Measurements from ENCODE around the gene PPP4R2.

Gene PPP4R2

DNA sequence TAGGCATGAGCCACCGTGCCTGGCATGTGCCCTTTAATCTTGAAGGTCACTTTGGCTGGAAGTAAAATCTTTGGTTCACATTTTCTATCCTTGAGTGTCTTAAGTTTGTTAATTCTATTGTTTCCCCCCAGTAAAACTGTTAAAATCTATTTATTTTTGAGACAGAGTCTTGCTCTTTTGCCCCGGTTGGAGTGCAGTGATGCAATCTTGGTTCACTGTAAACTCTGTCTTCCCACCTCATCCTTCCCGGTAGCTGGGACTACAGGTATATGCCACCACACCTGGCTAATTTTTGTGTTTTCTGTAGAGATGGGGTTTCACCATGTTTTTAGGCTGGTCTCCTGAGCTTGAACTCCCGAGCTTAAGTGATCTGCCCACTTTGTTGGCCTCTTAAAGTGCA is 7.7 kb downstream of the PPP4R2 start:
- TF ChIP-seq, protein P1, sequence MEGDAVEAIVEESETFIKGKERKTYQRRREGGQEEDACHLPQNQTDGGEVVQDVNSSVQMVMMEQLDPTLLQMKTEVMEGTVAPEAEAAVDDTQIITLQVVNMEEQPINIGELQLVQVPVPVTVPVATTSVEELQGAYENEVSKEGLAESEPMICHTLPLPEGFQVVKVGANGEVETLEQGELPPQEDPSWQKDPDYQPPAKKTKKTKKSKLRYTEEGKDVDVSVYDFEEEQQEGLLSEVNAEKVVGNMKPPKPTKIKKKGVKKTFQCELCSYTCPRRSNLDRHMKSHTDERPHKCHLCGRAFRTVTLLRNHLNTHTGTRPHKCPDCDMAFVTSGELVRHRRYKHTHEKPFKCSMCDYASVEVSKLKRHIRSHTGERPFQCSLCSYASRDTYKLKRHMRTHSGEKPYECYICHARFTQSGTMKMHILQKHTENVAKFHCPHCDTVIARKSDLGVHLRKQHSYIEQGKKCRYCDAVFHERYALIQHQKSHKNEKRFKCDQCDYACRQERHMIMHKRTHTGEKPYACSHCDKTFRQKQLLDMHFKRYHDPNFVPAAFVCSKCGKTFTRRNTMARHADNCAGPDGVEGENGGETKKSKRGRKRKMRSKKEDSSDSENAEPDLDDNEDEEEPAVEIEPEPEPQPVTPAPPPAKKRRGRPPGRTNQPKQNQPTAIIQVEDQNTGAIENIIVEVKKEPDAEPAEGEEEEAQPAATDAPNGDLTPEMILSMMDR (IDR thresholded peaks at IDR 0.05; ENCODE audit: control insufficient read depth, extremely low read depth, insufficient read depth), result no peak
- H3K4me3 ChIP-seq (ENCODE audit: low read depth, low read length), result no peak overlapping the region
- DNase-seq (ENCODE audit: low read depth), result no peak

DNA sequence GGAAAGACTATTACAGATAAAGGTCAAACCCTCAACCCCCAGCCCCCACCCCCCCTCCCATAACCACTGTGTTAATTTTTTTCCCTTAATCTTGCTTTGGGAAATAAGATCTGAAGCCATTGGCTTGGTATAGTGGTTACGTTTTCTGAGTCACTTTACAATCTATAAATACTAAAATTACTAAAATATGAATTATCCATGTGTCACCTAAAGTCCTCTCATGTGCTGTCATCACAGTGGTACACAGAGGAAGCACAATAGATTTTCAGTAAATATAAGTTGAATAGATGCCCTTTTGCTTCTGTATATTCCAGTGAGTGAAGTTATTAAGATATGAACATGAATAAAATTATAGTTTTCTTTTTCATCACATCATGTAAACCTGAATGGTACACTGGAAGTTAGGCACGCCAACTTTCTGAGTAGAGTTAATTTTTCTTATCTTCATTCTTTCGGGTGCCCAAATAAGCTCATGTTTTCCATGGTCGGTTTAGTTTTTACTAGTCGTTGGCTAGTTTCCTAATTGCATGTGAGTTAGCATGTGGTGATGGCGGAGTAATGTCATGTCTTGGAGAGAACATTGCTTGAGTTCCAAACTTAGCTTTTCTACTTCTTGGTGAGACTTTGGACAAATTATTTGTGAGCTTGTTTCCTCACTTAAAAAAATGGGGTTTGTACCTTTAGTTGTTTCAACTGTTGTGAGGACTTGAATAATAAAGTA is 11.5 kb downstream of the PPP4R2 start:
- no peak for DNase-seq (ENCODE audit: low read depth)
- H3K4me3 ChIP-seq (ENCODE audit: low read depth, low read length), result no peak overlapping the region
- TF ChIP-seq, protein P1 (IDR thresholded peaks at IDR 0.05; ENCODE audit: control insufficient read depth, extremely low read depth, insufficient read depth), result no peak

DNA sequence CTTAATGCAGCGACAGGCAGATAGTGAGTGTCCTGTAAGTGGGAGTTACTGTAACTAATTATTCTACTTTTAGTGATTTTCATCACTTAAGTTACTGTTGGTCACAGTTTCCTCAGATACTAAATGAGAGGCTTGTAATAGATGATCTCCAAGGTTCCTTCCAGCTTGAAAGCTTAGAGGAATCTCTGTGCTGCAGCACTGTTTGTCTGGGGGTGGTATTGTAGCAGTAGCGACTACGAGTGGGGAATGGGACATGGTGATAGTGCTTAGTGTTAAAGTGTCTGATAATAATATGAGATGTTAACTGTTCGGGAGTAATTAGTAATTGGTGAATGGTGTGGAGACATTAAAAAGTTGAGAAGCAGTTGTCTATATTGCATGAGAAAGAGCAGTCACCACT is 12.4 kb downstream of the PPP4R2 start:
- TF ChIP-seq, protein P1 (IDR thresholded peaks at IDR 0.05; ENCODE audit: control insufficient read depth, extremely low read depth, insufficient read depth), result no peak
- no peak overlapping the region for H3K4me3 ChIP-seq (ENCODE audit: low read depth, low read length)
- DNase-seq (ENCODE audit: low read depth), result no peak

DNA sequence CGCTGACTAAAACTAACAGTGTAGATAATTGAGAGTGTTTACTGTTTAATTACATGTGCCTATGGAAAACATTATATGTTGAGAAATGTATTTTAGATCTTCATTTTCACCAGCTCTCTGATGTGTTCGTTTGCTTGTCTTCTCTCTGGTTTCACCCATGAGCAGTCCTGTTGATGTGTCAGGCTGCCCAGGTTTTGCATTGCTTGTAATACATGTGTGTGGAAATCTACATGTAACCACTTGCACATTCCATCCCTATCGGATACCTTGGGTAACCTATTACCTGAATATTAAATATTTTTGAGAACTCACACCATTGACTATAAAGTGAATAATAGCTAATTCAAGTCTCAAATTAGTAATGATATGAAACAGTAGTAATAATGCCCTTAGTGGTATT is 13.1 kb downstream of the PPP4R2 start:
- no peak overlapping the region for H3K4me3 ChIP-seq (ENCODE audit: low read depth, low read length)
- DNase-seq (ENCODE audit: low read depth), result no peak
- TF ChIP-seq, protein P1 (IDR thresholded peaks at IDR 0.05; ENCODE audit: control insufficient read depth, extremely low read depth, insufficient read depth), result no peak

DNA sequence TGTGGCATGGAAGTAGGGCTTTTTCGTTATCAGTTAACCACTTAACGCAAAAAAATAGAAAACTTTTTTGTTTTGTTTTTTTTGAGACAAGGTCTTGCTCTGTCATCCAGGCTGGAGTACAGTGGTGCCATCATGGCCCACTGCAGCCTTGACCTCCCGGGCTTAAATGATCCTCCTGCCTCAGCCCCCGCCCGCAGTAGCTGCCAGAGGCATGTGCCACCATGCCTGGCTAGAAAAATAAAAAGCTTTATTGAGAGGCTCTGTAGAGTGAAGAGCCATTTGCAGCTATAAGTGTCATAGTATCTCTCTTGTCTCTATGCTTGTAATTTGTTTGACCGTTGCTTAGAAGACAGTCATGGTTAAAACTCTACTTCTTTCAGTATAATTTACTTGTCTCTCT is 13.5 kb downstream of the PPP4R2 start:
- H3K4me3 ChIP-seq (ENCODE audit: low read depth, low read length), result no peak overlapping the region

DNA sequence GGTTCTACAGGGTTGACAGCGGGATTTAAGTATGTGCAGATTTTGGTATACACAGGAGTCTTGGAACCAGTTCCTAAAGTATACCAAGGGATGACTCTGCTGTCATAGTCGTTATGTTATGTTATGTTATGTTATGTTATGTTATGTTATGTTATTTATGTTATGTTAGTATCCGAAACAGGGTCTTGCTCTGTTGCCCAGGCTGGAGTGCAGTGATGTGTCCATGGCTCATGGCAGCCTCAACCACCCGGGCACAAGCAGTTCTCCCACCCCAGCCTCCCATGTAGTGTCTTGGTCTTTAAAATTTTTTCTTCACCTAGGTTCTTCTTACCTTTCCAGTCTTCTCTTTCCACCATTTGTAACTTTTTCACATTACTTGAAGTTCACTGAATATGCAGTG is 21.7 kb downstream of the PPP4R2 start:
- TF ChIP-seq, protein P1 (IDR thresholded peaks at IDR 0.05; ENCODE audit: control insufficient read depth, extremely low read depth, insufficient read depth), result no peak
- no peak for DNase-seq (ENCODE audit: low read depth)
- H3K4me3 ChIP-seq (ENCODE audit: low read depth, low read length), result no peak overlapping the region

More for the DNA sequence above, 13.5 kb downstream of the PPP4R2 start:
- TF ChIP-seq, protein P1 (IDR thresholded peaks at IDR 0.05; ENCODE audit: control insufficient read depth, extremely low read depth, insufficient read depth), result no peak
- no peak for DNase-seq (ENCODE audit: low read depth)
